ENCODE measurements around the gene SLC17A8.
A peak's percentile ranks its signal among the peaks of the same experiment; 100 is the strongest.
"Not testable (repeated sequence)": the region's sequence is repeated elsewhere in the genome, so short reads cannot be mapped to it uniquely, and the experiment has no call there.

The SLC17A8 gene

GRCh38 chr12:100427078-100427477, 70.2 kb downstream of the SLC17A8 start:
- DNase-seq (ENCODE audit: low read depth), result peak; percentile 45

GRCh38 chr12:100430251-100430650, 73.4 kb downstream of the SLC17A8 start:
- DNase-seq (ENCODE audit: low read depth), result not testable (repeated sequence)

- no peak for DNase-seq (ENCODE audit: low read depth)
Measured at GRCh38 chr12:100433701-100434100, 76.8 kb downstream of the SLC17A8 start.

- DNase-seq (ENCODE audit: low read depth), result no peak
Measured at GRCh38 chr12:100434177-100434576, 77.3 kb downstream of the SLC17A8 start.

GRCh38 chr12:100435957-100436356, 79.1 kb downstream of the SLC17A8 start:
- no peak for DNase-seq (ENCODE audit: low read depth)

- no peak for DNase-seq (ENCODE audit: low read depth)
Measured at GRCh38 chr12:100437038-100437841, 80.4 kb downstream of the SLC17A8 start.

- no peak for DNase-seq (ENCODE audit: low read depth)
Measured at GRCh38 chr12:100439797-100440196, 82.9 kb downstream of the SLC17A8 start.

GRCh38 chr12:100442403-100442802, 85.5 kb downstream of the SLC17A8 start:
- no peak for DNase-seq (ENCODE audit: low read depth)

- DNase-seq (ENCODE audit: low read depth), result no peak
Measured at GRCh38 chr12:100443434-100443833, 86.6 kb downstream of the SLC17A8 start.

GRCh38 chr12:100445081-100445481, 88.2 kb downstream of the SLC17A8 start:
- DNase-seq (ENCODE audit: low read depth), result no peak

- DNase-seq (ENCODE audit: low read depth), result no peak
Measured at GRCh38 chr12:100447381-100447780, 90.5 kb downstream of the SLC17A8 start.

- DNase-seq (ENCODE audit: low read depth), result no peak
Measured at GRCh38 chr12:100448656-100449055, 91.8 kb downstream of the SLC17A8 start.

GRCh38 chr12:100450735-100451134, 93.9 kb downstream of the SLC17A8 start:
- DNase-seq (ENCODE audit: low read depth), result no peak

- no peak for DNase-seq (ENCODE audit: low read depth)
Measured at GRCh38 chr12:100453951-100454350, 97.1 kb downstream of the SLC17A8 start.

GRCh38 chr12:100455896-100456295, 99.0 kb downstream of the SLC17A8 start:
- no peak for DNase-seq (ENCODE audit: low read depth)

- DNase-seq (ENCODE audit: low read depth), result no peak
Measured at GRCh38 chr12:100458191-100458590, 101.3 kb downstream of the SLC17A8 start.

- DNase-seq (ENCODE audit: low read depth), result no peak
Measured at GRCh38 chr12:100460702-100461101, 103.8 kb downstream of the SLC17A8 start.

- DNase-seq (ENCODE audit: low read depth), result no peak
Measured at GRCh38 chr12:100461330-100461973, 104.6 kb downstream of the SLC17A8 start.

GRCh38 chr12:100463661-100464060, 106.8 kb downstream of the SLC17A8 start:
- DNase-seq (ENCODE audit: low read depth), result no peak

GRCh38 chr12:100464529-100464928, 107.7 kb downstream of the SLC17A8 start:
- DNase-seq (ENCODE audit: low read depth), result no peak

GRCh38 chr12:100468126-100468525, 111.3 kb downstream of the SLC17A8 start:
- DNase-seq (ENCODE audit: low read depth), result no peak

Data from non-pigmented ciliary epithelial cell (primary cell).